Subcutaneous adipose tissue (tissue), 4 donors: Measurements from ENCODE around the gene LCN2. TPM values are rescaled to one million over a fixed set of nuclear protein-coding genes. Genes with fewer than 3 reads are reported as not detected.

Source experiments
- CTCF ChIP-seq: fragments of 450-650 bp; IDR thresholded peaks from one replicate; pipeline ENCODE4 v1.5.1; 2016; ENCODE audit warnings: low read depth, mild to moderate bottlenecking, control low read depth, antibody characterized with exemption, moderate library complexity
- total RNA-seq, 4 donors: library from RNA; depleted of rRNA; stranded (reverse); fragments of >200 nt; gene quantifications; one replicate each; pipeline ENCODE4 v1.1.0, GENCODE V29; 2016

LCN2 gene
- total RNA-seq, 4 donors from 2014 or later: 1.6 TPM; not detected in 3

- TF ChIP-seq CTCF: no peak
Observed at GRCh38 chr9:128161215-128161902, 12.1 kb downstream of the LCN2 start.

GRCh38 chr9:128162215-128163026 is 13.2 kb downstream of the LCN2 start:
- no peak for TF ChIP-seq CTCF

GRCh38 chr9:128163027-128163515 is 13.8 kb downstream of the LCN2 start:
- no peak for TF ChIP-seq CTCF

DNA sequence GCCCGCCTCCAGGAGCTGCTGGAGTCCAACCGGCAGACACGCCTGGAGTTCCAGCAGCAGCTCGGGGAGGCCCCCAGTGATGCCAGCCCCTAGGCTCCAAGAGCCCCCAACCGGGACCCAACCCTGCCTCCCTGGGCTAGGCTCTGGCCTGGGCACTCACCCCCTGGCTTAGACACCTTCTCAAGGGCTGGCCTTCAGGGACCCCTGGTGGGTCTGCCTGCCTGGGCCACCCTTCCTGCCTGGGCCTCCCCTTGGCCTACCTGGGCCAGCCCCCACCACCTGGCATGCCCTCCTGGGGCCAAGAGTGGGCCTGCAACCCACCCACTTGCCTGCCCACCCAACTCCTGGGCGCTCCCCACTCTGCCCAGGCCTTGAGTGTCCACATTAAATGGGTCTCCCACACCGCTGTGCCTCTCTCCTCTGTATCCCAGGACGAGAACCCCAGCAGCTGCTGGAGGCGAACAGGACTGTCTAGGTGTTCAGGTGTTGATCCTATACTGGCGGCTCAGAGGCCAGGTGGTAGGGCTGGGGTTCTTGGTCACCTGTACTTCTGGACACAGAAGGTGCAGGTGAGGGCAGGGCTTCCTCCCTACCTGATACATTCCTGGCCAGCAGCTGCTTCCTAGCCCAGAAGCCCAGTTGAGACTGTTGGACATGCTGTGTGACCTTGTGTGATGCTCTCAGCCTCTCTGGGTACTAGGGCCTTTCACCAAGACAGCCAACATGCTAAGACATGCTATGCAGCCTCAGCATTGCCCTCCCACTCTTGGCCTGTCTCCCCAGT is 14.5 kb downstream of the LCN2 start:
- TF ChIP-seq CTCF: no peak

DNA sequence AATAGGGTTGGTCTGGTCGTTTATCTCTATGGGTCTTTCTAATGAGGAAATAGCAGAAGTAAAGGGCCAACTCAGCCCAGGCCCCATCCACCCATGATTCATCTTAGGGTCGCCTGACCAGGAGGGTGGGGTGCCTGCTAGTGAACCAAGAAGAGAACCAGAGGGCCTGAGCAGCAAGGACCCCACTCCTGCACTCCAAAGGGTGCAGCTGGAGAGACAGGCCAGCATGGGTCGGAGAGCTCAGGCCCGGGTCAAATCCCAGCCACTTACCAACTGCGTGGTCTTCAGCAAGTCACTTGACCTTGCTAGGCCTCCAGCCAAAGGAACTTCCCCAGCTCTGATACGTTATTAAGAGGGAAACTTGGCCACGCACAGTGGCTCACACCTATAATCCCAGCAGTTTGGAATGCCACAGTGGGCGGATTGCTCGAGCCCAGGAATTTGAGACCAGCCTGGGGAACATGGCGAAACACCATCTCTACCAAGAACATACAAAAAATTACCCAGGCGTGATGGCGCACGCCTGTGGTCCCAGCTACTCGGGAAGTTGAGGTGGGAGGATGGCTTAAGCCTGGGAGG is 15.1 kb downstream of the LCN2 start:
- no peak for TF ChIP-seq CTCF

DNA sequence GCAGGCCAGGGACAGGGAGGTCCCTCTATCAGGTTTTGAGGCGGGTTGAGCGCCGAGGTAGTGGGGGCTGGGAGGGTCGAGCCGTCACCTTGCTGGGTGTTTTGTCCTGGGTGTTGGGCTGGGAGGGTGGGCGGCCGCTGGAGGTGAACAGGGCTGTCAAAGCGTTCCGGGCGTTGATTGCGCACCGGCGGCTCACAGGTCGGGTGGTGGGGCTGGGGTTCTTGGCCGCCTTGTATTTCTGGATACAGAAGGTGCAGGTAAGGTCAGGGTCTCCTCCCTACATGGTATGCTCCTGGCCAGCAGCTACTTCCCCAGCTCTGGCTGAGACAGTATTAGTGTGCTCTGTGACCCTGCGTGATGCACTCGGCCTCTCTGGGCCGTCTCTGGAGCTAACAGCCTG is 16.9 kb downstream of the LCN2 start:
- no peak for TF ChIP-seq CTCF

GRCh38 chr9:128167209-128167608 is 18.0 kb downstream of the LCN2 start:
- TF ChIP-seq CTCF: no peak
